HG02885 (cell line): ENCODE data around the gene RIT2.
"Not testable (repeated sequence)": the region's sequence is repeated elsewhere in the genome, so short reads cannot be mapped to it uniquely, and the experiment has no call there.

ENCODE experiments used
- ATAC-seq: cut with Tn5 transposase; IDR thresholded peaks from one replicate; pipeline ENCODE4 v1.9.1; 2021; ENCODE audit warnings: mild to moderate bottlenecking; ENCODE audit not compliant: unreplicated experiment, poor library complexity

Gene RIT2

GRCh38 chr18:42781298-42781815, 334.1 kb downstream of the RIT2 start:
- no peak for ATAC-seq

- ATAC-seq = no peak
Observed at GRCh38 chr18:42780171-42780570, 335.3 kb downstream of the RIT2 start.

DNA sequence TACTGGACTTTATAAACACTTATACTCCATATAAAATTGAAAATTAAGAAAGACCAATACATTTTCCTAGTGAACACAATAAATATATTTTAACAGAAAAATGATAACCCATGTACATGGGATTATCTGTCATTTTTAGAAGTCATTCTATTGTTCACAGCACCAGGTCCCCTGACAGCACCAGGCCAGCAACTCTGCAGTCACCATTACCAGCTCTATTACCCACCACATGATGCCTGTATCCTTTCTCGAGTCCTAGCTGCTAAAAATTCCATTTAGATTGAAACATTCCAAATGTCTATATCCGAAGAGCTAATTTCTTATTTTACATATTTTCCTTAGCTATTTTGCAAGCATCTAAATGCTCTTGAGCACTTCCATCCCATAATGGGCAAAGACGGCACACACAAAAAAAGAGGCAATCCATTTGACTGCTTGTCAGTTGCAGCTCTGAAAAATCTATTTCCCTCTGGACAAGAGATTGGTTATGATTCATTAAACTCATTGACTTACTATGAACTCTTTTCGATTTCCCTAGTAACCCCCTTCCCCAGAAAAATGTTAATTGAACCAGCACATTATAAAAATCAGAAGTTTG, 336.9 kb downstream of the RIT2 start:
- no peak for ATAC-seq

GRCh38 chr18:42778024-42778423, 337.5 kb downstream of the RIT2 start:
- no peak for ATAC-seq

GRCh38 chr18:42773870-42774269, 341.6 kb downstream of the RIT2 start:
- ATAC-seq = no peak

DNA sequence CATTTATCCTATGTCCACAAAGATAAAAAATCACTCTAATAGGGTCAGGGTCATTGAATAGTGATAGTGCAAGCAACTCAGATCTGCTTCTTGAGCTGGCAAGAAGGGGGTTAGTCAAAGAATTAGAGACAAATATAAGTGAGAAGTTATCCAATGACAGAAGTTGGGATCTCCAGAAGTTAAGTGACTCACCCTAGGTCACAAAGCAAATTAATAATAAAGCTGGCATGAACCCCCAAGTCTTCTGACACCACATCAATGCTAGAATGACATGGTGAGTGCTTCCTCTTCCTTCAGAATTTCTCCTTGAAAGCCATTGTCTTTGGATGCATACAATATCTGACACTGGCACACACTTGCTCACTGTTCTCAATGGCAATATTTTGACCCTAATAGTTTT, 343.5 kb downstream of the RIT2 start:
- no peak for ATAC-seq

DNA sequence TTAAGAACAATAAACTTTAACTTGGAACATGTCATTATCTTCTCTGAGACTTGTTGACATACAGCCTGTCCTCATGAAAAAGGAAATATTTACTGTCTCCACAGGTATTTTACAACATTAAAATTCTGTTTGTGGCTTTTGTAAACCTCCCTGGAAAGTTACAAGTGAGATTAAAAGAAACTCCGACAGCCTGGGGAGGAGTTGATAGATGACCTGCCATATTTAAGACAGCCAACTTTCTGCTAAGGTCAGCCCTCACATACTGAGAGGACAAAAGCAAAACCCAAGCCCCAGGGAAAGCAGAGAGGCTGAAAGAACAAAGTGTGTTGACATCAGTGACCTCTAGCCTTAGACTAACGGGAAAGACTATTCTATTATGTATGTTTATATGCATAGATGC, 350.2 kb downstream of the RIT2 start:
- no peak for ATAC-seq

- no peak for ATAC-seq
Observed at GRCh38 chr18:42760290-42760689, 355.2 kb downstream of the RIT2 start.

DNA sequence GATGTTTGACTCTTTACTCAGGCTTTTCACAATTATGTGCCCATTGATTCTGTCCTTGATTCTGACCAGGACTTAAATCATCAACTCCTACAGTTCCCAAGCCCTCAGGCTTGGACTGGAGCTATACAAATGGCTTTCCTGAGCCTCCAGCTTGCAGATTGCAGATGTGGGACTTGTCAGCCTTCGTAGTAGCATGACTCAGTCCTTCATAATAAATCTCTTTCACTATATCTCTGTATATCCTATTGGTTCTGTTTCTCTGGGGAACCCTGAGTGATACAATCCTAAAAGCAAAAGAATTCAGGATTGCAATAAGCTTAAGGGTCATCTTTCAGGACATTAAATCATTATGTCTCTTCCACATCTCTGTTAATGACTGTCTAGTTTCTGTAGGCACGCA, 356.6 kb downstream of the RIT2 start:
- ATAC-seq = no peak

GRCh38 chr18:42756214-42756613, 359.3 kb downstream of the RIT2 start:
- no peak for ATAC-seq

- no peak for ATAC-seq
Observed at GRCh38 chr18:42752916-42753315, 362.6 kb downstream of the RIT2 start.

DNA sequence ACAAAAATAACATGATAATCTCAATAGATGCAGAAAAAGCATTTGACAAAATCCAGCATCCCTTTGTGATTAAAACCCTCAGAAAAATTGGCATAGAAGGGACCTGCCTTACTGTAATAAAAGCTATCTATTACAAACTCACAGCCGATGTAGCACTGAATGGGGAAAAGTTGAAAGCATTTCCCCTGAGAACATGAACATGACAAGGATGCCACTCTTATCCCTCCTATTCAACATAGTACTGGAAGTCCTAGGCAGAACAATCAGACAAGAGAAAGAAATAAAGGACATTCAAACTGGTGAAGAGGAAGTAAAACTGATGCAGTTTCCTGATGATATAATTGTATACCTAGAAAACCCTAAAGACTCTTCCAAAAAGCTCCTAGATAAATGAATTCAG, 368.7 kb downstream of the RIT2 start:
- no peak for ATAC-seq

- ATAC-seq = no peak
Observed at GRCh38 chr18:42745931-42746330, 369.6 kb downstream of the RIT2 start.

- ATAC-seq = no peak
Observed at GRCh38 chr18:42745171-42745570, 370.3 kb downstream of the RIT2 start.

DNA sequence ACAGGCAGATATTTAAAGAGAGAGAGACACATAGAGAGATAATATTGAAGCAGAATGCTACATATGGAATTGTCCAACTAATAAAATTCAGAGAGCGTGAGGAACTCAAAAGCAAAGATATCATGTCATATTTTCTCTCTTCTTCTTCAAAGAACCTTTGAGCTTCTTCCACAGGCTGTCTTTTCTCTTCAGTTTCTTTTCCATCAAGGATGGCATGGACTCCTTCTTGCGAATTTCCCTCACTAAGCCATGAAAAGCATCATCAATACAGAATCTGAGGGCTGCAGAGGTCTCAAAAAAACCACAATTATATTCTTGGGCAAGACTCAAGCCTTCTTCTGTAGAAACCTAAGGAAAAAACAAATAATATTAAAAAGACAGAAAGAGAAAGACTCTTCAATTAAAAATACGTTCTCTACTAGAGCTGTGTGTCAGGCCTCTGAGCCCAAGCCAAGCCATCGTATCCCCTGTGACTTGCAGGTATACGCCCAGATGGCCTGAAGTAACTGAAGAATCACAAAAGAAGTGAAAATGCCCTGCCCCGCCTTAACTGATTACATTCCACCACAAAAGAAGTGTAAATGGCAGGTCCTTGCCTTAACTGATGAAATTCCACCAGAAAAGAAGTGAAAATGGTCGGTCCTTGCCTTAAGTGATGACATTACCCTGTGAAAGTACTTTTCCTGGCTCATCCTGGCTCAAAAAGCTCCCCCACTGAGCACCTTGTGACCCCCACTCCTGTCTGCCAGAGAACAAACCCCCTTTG, 371.9 kb downstream of the RIT2 start:
- ATAC-seq = no peak

- no peak for ATAC-seq
Observed at GRCh38 chr18:42742969-42743368, 372.5 kb downstream of the RIT2 start.

- ATAC-seq = no peak
Observed at GRCh38 chr18:42742474-42742873, 373.0 kb downstream of the RIT2 start.

DNA sequence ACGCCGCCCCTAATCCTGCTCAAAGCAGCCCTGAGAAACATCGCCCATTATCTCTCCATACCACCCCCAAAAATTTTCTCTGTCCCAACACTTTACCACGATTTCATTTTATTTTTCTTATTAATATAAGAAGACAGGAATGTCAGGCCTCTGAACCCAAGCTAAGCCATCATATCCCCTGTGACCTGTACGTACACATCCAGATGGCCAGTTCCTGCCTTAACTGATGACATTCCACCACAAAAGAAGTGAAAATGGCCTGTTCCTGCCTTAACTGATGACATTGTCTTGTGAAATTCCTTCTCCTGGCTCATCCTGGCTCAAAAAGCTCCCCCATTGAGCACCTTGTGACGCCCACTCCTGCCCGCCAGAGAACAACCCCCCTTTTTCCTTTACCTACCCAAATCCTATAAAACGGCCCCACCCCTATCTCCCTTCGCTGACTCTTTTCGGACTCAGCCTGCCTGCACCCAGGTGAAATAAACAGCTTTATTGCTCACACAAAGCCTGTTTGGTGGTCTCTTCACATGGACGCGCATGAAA, 373.6 kb downstream of the RIT2 start:
- ATAC-seq = not testable (repeated sequence)

DNA sequence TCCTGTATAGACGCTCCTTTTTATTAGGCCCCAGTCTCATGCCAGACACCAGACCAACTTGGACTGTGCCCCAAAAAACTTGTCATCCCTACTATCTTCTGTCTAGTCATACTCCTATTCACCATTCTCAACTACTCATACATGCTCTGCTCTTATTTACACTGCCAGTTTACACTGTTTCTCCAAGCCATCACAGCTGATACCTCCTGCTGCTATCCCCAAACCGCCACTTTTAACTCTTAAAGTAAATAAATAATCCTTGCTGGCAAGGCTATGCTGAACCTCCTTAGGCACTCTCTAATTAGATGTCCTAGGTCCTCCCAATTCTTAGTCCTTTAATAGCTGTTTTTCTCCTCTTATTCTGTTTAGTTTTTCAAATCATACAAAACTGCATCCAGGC, 374.2 kb downstream of the RIT2 start:
- not testable (repeated sequence) for ATAC-seq

GRCh38 chr18:42736074-42736473, 379.4 kb downstream of the RIT2 start:
- no peak for ATAC-seq

DNA sequence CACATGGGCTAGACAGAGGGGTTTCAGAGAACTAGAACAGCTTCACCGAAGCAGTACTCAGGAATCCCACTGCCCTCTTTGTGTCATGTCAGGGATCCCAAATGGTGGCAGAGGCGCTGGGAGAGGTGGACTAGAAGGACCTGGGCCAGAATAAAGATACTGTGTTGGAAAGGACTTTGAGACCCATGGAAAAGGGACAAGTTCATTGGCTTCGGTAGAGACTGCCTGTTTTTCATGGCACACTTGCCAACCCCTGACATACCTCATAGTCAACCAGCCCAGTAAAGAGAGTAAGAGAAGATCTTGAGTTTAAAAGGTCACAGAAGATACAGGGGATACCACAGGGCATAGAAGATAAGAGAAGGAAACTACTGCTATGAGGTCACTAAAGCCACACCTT, 381.0 kb downstream of the RIT2 start:
- ATAC-seq = no peak

DNA sequence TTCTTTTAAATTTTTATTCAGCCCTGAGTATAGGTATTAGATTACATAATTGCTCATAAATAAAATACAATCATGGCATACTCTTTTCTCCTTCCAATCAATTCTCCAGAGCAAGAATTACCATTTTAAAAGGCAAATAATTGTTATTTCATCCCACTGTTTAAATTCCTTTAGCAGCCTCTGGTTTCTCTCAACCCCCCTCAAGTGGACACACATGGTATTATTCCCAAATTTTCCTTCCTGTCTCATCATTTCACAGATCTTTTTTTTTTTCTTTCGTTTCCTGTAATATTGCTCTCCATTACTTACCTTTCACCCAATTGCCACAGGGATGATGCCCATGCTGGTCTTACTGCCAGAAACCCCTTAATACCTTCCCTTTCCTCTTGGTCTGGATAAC, 385.2 kb downstream of the RIT2 start:
- no peak for ATAC-seq
